ENCODE measurements around the gene RAB2B.
A peak's percentile ranks its signal among the peaks of the same experiment; 100 is the strongest.
"Not testable (repeated sequence)": the region's sequence is repeated elsewhere in the genome, so short reads cannot be mapped to it uniquely, and the experiment has no call there.

The RAB2B gene

DNA sequence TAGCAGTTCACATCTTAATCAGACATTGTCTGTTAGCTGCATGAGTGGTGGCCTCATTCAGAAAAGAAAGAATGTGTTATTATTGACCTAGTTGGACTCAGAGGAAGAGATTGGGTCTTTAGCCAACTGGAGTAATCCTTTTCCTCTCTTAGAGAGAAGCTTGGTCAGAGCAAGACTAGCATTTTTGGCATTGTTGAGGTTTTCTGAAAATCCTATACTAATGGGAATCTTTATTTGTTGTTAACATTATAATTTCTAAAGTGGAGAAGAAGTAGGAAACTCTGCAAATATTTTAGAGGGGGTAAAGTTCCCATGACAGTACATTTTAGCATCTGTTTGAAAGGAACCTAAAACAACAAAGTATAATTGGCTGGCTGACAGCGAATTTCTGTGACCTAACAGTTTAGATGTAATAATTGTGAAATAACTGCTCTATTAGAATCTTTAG, 9.9 kb upstream of the RAB2B start:
- DNase-seq: no peak

- peak in 1 of 2 experiments; percentile 76 for DNase-seq
These were observed 235 bp downstream of the RAB2B start for GRCh38 chr14:21476523-21476924.

GRCh38 chr14:21475767-21476522, 814 bp downstream of the RAB2B start:
- DNase-seq: no peak

DNA sequence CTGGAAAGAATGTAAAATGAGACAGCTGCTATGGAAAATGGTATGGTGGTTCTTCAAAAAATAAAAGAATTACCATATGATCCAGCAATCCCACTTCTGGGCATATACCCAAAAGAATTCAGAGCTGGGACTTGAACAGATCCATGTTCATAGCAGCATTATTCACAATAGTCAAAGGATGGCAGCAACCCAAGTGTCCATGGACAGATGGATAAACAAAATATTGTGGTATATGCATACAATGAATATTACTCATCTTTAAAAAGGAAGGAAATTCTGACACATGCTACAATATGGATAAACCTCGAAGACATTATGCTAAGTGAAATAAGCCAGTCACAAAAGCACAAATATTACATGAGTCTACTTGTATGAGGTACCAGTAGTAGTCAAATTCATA, 9.1 kb downstream of the RAB2B start:
- DNase-seq: no peak

DNA sequence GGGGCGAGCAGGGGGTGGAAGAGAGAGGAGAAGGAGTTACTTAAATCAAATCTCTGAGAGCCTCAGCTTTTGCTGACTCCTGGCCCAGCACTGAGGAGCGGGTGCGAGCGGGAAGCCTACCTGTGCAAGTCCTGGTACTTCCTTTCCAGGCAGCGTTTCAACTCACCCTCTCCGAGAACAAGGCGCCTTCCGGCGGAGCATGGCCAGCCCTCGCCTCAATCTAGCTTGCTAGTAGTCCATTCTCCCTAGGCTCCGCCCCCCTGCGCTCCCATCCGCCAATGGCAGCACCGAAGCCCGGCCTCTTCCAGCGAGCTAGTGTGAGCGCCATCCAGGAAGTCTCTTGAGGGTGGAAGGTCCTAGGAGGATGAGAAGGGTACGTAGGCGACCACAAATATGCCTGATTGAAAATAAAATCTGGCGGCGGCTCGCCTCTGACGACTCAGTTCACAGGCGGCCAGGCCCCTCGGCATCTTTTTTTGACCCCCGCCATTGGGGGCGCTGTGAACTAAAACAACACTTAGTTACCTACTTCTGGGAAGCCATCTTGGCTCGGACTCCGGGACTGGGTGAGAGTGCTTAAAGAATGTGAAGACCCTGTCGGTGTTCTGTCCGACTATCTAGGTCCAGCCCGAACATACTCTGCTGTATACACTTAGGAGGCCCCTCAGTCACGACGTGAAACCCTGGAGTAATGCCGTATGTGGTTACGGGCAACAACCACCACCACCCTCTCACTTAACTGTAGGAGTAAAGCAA, 20.7 kb downstream of the RAB2B start, which contains the start of gene CHD8:
Gene CHD8, minus strand, starts transcription at position 212 of the 756 bp plus-strand sequence. CDS start 24,480 bp downstream, outside the sequence.
- DNase-seq: peak; percentile 99 to 100

- no peak for DNase-seq
These were observed 21.2 kb downstream of the RAB2B start for GRCh38 chr14:21455592-21455911.

GRCh38 chr14:21454843-21455544, 21.8 kb downstream of the RAB2B start:
- no peak for DNase-seq

DNA sequence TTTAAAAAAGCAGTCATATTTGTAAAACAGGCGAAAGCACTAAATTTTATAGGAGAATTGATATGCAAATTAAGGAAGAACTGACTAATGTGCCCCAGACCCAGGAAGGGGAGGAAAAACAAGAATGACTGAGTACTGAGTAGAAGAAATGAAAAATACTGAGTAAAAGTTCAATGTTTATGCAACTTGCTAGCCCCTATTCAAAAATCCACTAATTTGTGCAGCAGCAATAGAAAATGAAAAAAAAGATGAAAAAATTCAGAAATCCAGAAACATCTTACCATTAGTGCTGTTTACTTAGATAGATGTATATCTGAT, 26.9 kb downstream of the RAB2B start:
- no peak for DNase-seq

DNA sequence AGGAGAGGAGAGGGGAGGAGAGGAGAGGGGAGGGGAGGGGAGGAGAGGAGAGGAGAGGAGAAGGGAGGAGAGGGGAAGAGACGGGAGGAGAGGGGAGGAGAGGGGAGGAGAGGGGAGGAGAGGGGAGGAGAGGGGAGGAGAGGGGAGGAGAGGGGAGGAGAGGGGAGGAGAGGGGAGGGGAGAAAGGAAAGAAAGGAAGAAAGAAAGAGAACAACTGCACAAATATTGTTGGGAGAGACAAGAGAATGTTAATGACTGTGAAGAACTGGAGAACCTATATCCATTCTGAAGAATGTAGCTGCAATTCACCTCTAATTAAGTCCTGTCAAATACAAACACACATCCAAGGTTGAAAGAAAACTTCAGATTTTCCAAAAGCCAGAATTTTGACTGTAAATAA, 34.1 kb downstream of the RAB2B start:
- not testable (repeated sequence) for DNase-seq

DNA sequence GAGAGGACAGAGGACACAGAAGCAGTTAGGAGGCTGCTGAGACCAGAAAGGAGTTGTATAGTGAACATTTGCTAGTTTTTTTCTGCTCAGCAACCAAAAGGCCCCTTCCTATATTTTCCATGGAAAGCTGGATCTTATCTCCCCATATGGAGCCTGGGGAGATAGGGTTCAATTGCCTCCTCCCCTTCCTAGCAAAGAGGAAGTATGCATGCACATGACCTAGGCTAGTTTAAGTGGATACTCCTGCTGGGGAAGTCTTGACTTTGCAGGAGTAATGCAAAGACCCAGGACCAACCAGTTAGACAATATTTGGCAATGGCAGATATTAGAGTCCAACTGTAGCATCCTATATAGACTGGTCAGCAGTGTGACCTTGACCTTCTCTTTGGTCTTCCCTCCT, 35.9 kb downstream of the RAB2B start:
- no peak for DNase-seq

GRCh38 chr14:21437063-21437901, 39.5 kb downstream of the RAB2B start:
- DNase-seq: peak; percentile 99 to 100

- DNase-seq: no peak
These were observed 40.1 kb downstream of the RAB2B start for GRCh38 chr14:21436567-21437062.

- no peak for DNase-seq
These were observed 45.6 kb downstream of the RAB2B start for GRCh38 chr14:21431126-21431525.

GRCh38 chr14:21428930-21429329, 47.8 kb downstream of the RAB2B start:
- no peak for DNase-seq

DNA sequence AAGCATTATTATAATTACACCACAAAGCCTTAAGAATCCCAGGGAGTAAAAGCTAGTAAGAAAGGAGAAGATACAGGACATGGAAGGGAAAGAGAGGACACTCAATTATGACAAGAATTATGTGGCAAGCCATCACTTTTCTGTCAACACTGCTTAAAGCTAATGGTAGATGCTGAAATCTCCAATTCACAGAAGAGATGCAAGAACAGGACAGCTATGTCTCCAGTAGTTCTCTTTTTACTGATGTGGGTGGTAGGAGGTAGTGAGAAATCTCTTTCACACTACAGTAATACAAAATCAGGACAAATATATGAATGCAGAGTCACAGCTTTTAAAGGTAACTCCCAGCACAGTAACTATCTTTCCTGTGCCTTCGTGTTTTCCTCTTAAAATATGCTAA, 50.1 kb downstream of the RAB2B start:
- no peak for DNase-seq

GRCh38 chr14:21419528-21419927, 57.2 kb downstream of the RAB2B start:
- DNase-seq: no peak

DNA sequence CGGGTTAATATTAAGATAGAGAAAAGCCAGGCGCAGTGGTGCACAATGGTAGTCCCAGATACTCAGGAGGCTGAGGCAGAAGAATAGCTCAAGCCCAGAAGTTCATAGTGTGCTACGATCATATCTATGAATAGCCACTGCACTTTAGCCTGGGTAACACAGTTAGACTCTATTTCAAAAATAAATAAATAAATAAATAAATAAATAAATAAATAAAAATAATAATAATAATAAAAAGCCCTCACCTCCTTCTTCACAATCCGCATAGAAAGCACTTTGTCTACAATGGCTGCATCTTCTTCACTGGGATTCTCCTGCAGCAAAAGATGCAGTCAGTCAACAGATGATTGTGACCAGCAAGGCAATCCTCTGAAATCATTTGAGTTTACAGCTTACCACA, 61.4 kb downstream of the RAB2B start:
- DNase-seq: no peak

DNA sequence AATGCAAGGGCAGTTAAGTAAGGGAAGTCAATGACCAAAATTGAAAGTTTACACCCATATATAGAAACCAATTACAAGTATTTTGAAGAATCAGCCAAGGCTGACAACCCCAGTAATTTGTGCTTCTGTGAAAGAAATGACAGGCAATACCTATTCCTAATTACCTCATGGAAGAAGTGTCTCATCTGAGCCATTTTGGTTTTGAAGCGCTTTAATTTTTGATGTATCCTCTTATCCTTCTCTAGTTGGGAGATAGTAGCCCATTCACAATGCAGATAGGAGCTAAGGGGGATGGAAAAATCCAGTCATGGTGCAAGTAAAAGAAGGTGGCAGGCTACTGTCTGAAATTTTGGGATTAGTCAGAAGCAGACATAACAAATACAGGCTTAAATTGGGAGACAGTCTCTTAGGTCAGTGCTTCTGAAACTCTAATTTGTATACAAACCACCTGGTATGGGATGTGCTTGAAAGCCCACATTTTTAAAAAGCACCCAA, 62.6 kb downstream of the RAB2B start:
- no peak for DNase-seq
